HUES6 (cell line): ENCODE results near the gene PARP15.
A peak's percentile ranks its signal among the peaks of the same experiment; 100 is the strongest.
"Not testable (repeated sequence)": the region's sequence is repeated elsewhere in the genome, so short reads cannot be mapped to it uniquely, and the experiment has no call there.

Experiments used
- H3K27ac ChIP-seq: 2 replicates; pipeline ENCODE4 v1.7.0; 2013; ENCODE audit warnings: low read depth, mild to moderate bottlenecking, low read length, inconsistent platforms
- H3K27me3 ChIP-seq: 2 replicates; pipeline ENCODE4 v1.6.1; 2013; ENCODE audit warnings: low read length; ENCODE audit not compliant: control insufficient read depth, insufficient read depth
- H3K36me3 ChIP-seq: 2 replicates; pipeline ENCODE4 v1.6.1; 2013; ENCODE audit warnings: low read length; ENCODE audit not compliant: control insufficient read depth, insufficient read depth
- H3K4me1 ChIP-seq: 2 replicates; pipeline ENCODE4 v1.6.1; 2013; ENCODE audit warnings: low read length; ENCODE audit not compliant: control insufficient read depth, insufficient read depth
- H3K4me3 ChIP-seq: 2 replicates; pipeline ENCODE4 v1.5.1; 2013; ENCODE audit warnings: low read depth, low read length
- H3K9ac ChIP-seq: one replicate; pipeline ENCODE4 v1.6.1; 2013; ENCODE audit warnings: mild to moderate bottlenecking, low read length
- H3K9me3 ChIP-seq: 2 replicates; pipeline ENCODE4 v1.6.1; 2013; ENCODE audit warnings: low read depth, low read length; ENCODE audit not compliant: control insufficient read depth, insufficient read depth

The PARP15 gene

DNA sequence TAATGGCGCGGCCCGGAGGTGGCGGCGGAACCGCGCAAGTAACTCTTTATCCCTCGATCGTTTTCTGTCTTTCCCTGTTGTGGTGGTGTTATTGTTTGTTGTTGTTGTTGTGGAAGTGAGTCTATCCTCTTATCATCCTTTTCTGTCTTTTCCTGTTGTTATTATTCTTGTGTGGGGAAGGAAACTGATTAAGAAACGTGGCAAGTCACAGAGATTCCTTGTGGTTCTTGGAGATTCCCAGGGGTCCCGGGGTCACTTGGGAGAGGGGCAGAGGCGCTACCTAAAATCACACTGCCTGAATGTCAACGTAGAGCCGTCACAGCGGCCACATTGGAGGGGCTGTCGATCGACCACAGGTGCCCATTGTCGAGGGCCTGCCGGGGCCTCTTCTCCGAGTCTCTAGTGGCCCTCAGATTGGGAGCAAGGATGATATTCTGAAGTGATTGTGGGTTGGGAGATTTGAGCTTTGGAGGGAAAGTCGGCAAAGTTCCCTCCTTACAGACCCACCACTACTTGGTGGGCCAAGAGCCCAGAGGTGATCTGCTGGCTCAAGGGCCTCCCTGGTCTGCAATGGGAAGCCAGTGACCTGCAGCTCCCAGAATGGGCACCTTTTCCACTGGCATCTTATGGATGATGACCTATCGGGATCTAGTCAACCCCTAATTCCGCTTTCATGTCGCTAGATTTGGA lies 104.0 kb downstream of the PARP15 start:
- Histone ChIP-seq H3K9me3 (0 out of 2 replicates have a peak, but pooled peaks cover 5% of the 10 kb centered on the region), H3K9ac (peak overlapping the region; percentile 40), H3K27me3 (0 out of 2 replicates have a peak, but pooled peaks cover 4% of the 10 kb centered on the region), H3K4me1 (peaks cover 12% of the 10 kb centered on the region), H3K27ac (no peak overlapping the region), H3K4me3 (peak overlapping the region; percentile 88), H3K36me3 (no peaks in the 10 kb centered on the region)

DNA sequence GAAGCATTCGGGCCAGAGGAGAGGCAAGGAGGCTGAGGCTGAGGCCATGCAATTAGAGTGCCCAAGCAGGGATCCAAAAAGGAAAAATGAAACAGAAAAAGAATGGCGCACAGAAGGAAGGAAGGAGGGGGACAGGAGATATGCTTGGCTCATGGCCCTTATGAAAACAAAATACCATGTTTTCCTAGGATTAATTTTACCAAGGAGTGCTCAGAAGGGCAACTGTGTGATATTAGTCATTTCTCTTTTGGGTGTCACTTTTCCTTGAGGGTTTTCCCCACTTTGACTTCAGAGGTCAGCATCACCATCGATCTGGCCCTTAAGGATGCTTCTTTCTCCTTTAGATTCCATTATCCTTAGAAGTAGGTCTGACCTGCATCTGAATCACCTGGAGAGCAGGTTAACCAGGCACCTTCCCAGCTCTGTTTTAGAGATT lies 104.5 kb downstream of the PARP15 start:
- H3K4me1 ChIP-seq: peaks cover 12% of the 10 kb centered on the region

DNA sequence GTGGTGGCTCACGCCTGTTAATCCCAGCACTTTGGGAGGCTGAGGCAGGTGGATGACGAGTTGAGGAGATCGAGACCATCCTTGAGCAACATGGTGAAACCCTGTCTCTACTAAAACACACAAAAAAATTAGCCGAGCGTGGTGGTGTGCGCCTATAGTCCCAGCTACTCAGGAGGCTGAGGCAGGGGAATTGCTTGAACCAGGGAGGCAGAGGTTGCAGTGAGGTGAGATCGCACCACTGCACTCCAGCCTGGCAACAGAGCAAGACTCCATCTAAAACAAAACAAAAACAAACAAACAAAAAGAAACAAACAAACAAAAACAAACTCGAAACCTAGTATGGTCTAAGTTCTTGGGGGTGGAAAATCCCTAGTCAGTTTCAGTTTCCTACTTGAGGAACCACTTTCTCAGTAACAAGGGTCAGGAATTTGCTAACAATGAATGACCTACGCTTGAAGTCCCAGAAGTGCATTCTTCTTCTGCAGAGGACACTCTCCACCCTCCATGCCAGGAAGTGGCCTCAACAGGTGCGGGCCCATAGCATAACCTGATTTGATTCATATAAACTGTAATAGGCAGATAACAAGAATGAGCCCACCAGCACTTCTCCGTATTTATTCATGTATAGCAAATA lies 105.4 kb downstream of the PARP15 start:
- not testable (repeated sequence) for H3K27me3 ChIP-seq, H3K36me3 ChIP-seq, H3K27ac ChIP-seq, H3K4me3 ChIP-seq, H3K9ac ChIP-seq, H3K9me3 ChIP-seq
- peaks cover 12% of the 10 kb centered on the region for H3K4me1 ChIP-seq

More for the DNA sequence above, 104.5 kb downstream of the PARP15 start:
- Histone ChIP-seq H3K9me3 (0 out of 2 replicates have a peak, but pooled peaks cover 5% of the 10 kb centered on the region), H3K4me3 (peak overlapping the region; percentile 88), H3K27ac (no peak overlapping the region), H3K9ac (no peak overlapping the region), H3K36me3 (peaks cover 1% of the 10 kb centered on the region), H3K27me3 (0 out of 2 replicates have a peak, but pooled peaks cover 4% of the 10 kb centered on the region)

DNA sequence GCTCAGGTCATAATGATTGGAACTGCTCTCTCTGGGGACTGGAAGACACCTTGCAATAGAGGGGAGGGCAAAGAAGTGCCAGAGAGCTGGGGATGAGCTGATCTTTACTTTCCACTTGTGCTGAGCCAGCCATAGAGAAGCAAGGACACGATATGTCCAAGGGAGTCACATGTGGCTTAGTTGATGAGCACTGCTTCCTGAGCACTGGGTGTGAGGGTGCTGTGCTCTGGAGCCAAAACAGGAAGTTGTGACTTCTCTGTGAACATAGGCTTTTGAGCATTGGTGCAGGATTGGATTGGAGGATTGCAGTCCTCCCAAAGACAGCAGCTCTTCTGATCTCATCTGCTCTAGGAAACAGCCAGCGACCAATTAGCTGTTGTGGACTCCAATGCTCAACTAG lies 109.8 kb downstream of the PARP15 start:
- H3K9ac ChIP-seq: no peak overlapping the region

More for the DNA sequence above, 109.8 kb downstream of the PARP15 start:
- Histone ChIP-seq H3K27me3 (no peaks in the 10 kb centered on the region), H3K4me1 (no peaks in the 10 kb centered on the region), H3K36me3 (peaks cover 17% of the 10 kb centered on the region), H3K4me3 (no peak overlapping the region), H3K27ac (no peak overlapping the region), H3K9me3 (no peaks in the 10 kb centered on the region)
